ENCODE data around the gene BCAS2.
"Not testable (repeated sequence)": the region's sequence is repeated elsewhere in the genome, so short reads cannot be mapped to it uniquely, and the experiment has no call there.

Gene BCAS2

GRCh38 chr1:114581335-114582287 is at the start of gene BCAS2:
TSS of gene BCAS2 (minus strand) at chr1:114581615. CDS start at chr1:114581591, 24 bp downstream.
- peak; percentile 99 for DNase-seq

- DNase-seq: no peak
Measured at GRCh38 chr1:114627107-114627506, 45.7 kb upstream of the BCAS2 start.

GRCh38 chr1:114623364-114623763 is 41.9 kb upstream of the BCAS2 start:
- no peak for DNase-seq

- no peak for DNase-seq
Measured at GRCh38 chr1:114620419-114620818, 39.0 kb upstream of the BCAS2 start.

GRCh38 chr1:114618606-114619005 is 37.2 kb upstream of the BCAS2 start:
- no peak for DNase-seq

- DNase-seq: peak; percentile 46
Measured at GRCh38 chr1:114610546-114611245, 29.3 kb upstream of the BCAS2 start.

GRCh38 chr1:114609826-114610225 is 28.4 kb upstream of the BCAS2 start:
- no peak for DNase-seq

GRCh38 chr1:114609026-114609425 is 27.6 kb upstream of the BCAS2 start:
- no peak for DNase-seq

GRCh38 chr1:114607223-114607622 is 25.8 kb upstream of the BCAS2 start:
- DNase-seq: no peak

GRCh38 chr1:114597949-114598348 is 16.5 kb upstream of the BCAS2 start:
- no peak for DNase-seq

GRCh38 chr1:114595602-114596001 is 14.2 kb upstream of the BCAS2 start:
- no peak for DNase-seq

GRCh38 chr1:114594046-114594445 is 12.6 kb upstream of the BCAS2 start:
- no peak for DNase-seq

GRCh38 chr1:114589122-114589521 is 7.7 kb upstream of the BCAS2 start:
- no peak for DNase-seq

GRCh38 chr1:114588196-114588689 is 6.8 kb upstream of the BCAS2 start:
- no peak for DNase-seq

- no peak for DNase-seq
Measured at GRCh38 chr1:114587203-114587991, 6.0 kb upstream of the BCAS2 start.

- DNase-seq: no peak
Measured at GRCh38 chr1:114586513-114587047, 5.2 kb upstream of the BCAS2 start.

- peak; percentile 66 for DNase-seq
Measured at GRCh38 chr1:114585231-114585630, 3.8 kb upstream of the BCAS2 start.

GRCh38 chr1:114574365-114574764 is 7.0 kb downstream of the BCAS2 start:
- DNase-seq: no peak

- DNase-seq: no peak
Measured at GRCh38 chr1:114564141-114564540, 17.3 kb downstream of the BCAS2 start.

GRCh38 chr1:114562978-114563510 is 18.4 kb downstream of the BCAS2 start:
- DNase-seq: not testable (repeated sequence)

- DNase-seq: no peak
Measured at GRCh38 chr1:114561333-114561732, 20.1 kb downstream of the BCAS2 start.

GRCh38 chr1:114559356-114559755 is 22.1 kb downstream of the BCAS2 start:
- DNase-seq: no peak

Data from fibroblast of upper back skin (primary cell).